HAP-1 (cell line): ENCODE results near the gene RNF38.
A peak's percentile ranks its signal among the peaks of the same experiment; 100 is the strongest.
"Not testable (repeated sequence)": the region's sequence is repeated elsewhere in the genome, so short reads cannot be mapped to it uniquely, and the experiment has no call there.

Experiments
- DNase-seq, 2 experiments: peaks; one replicate each; pipeline ENCODE4 v3.0.0-alpha.2; 2016 to 2020; ENCODE audit warnings: low spot score in 2 of 2
- H3K27me3 ChIP-seq: fragments of 250-450 bp; sonication (Bioruptor Pico); 2 replicates; pipeline ENCODE4 v1.5.1; 2020; ENCODE audit warnings: low read depth, mild to moderate bottlenecking, moderate library complexity
- H3K36me3 ChIP-seq: fragments of 250-450 bp; sonication (Bioruptor Pico); replicated peaks from 2 replicates; pipeline ENCODE4 v1.5.1; 2020; ENCODE audit warnings: mild to moderate bottlenecking
- H3K4me1 ChIP-seq: fragments of 250-450 bp; sonication (Bioruptor Pico); 2 replicates; pipeline ENCODE4 v1.5.1; 2020; ENCODE audit warnings: mild to moderate bottlenecking
- H3K4me3 ChIP-seq: fragments of 250-450 bp; sonication (Bioruptor Pico); 2 replicates; pipeline ENCODE4 v1.5.1; 2020; ENCODE audit warnings: mild to moderate bottlenecking, moderate library complexity
- H3K9me3 ChIP-seq: fragments of 250-450 bp; sonication (Bioruptor Pico); 2 replicates; pipeline ENCODE4 v1.5.1; 2020; ENCODE audit warnings: mild to moderate bottlenecking, moderate library complexity
- in situ Hi-C: fragments of 300-500 bp; cut with MboI; formaldehyde crosslinking; loops from 3 replicates; pipeline ENCODE4 v1.14.3; 2020; ENCODE audit warnings: low sequenced_read_pairs, inconsistent platforms, mixed read lengths

RNF38 gene

DNA sequence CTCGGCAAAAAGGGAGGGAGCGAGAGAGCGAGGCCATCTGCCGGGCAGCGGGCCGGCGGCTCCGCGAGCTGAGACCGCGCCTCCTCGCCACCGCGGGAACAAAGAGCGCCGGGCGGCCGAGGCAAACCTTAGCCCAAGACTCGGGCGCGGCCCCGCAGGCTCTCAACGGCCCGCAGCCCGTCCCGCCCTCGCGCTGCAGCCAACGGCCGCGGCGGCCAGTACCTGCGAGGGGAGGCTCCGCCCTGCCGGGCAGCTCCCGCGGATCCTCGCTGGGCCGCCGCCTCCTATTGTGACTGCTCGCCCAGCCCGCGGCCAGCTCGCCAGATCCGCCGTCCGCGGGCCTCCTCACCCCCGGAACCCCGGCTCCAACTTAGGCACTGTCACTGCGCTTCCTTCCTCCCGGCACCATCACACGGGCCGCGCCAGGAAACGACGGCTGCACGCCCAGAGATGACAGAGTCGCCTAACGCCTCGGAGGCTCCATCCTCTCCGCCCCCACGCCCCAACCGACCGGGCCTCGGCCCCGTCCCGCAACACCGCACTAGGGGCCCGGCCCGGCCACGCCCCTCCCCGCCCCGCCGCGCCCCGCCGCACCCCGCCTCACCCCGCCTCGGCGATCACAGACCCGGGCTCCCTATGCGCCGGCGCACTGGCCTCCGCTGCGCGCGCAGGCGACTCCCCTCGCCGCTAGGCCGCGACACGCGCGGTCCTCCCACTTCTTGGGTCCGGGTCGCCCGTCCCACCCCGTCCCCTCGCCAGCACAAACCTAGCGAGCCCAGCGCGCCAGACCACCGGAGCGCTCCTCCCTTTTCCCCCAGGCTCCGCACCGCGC is 479 bp upstream of the RNF38 start:
- H3K27me3 ChIP-seq: no peaks in the 10 kb centered on the region
- H3K4me1 ChIP-seq: peaks cover 17% of the 10 kb centered on the region
- in situ Hi-C loops: loop anchor here (5.0 kb wide), 1 partner anchor 157 kb away; no protein-coding TSS in a partner anchor
- peak overlapping the region; percentile 73 for H3K4me3 ChIP-seq
- H3K36me3 ChIP-seq: no peaks in the 10 kb centered on the region
- peak; percentile 70 to 90 for DNase-seq
- 0 out of 2 replicates have a peak, but pooled peaks cover 2% of the 10 kb centered on the region for H3K9me3 ChIP-seq

DNA sequence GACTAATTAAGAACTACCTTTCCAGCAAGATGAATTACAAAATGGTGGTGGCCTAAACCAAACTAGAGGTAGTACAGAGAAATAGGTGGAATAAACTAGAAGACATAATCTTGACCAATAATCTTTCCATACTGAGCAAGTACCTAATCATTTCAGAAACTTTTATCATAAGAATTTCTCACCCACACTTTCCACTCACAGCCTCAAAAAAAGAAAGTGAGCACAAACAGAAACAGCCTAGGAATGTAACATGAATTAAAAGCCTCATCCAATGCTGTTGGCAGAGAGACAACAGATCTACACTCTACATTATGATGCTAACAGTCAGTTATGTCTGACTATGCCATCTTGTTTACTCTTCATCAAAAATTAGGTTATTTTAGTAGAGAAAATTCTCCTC is 1.3 kb downstream of the RNF38 start:
- H3K9me3 ChIP-seq: 0 out of 2 replicates have a peak, but pooled peaks cover 2% of the 10 kb centered on the region
- in situ Hi-C loops: no loop called here
- H3K4me1 ChIP-seq: peaks cover 17% of the 10 kb centered on the region
- no peaks in the 10 kb centered on the region for H3K27me3 ChIP-seq
- DNase-seq: no peak
- H3K36me3 ChIP-seq: no peaks in the 10 kb centered on the region
- H3K4me3 ChIP-seq: no peak overlapping the region

DNA sequence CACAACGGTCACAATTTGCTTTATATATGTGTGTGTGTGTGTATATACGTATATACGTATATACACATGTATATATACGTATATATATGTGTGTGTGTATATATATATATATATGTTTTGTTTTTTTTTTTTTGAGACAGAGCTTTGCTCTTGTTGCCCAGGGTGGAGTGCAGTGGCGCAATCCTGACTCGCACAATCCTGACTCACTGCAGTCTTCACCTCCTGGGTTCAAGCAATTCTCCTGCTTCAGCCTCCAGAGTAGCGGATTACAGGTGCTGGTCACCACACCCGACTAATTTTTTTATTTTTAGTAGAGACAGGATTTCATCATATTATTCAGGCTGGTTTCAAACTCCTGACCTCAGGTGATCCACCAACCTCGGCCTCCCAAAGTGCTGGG is 3.1 kb downstream of the RNF38 start:
- no peaks in the 10 kb centered on the region for H3K36me3 ChIP-seq
- H3K9me3 ChIP-seq: 0 out of 2 replicates have a peak, but pooled peaks cover 2% of the 10 kb centered on the region
- no peaks in the 10 kb centered on the region for H3K27me3 ChIP-seq
- DNase-seq: no peak
- no peak overlapping the region for H3K4me3 ChIP-seq
- H3K4me1 ChIP-seq: peaks cover 17% of the 10 kb centered on the region
- in situ Hi-C loops: no loop called here

DNA sequence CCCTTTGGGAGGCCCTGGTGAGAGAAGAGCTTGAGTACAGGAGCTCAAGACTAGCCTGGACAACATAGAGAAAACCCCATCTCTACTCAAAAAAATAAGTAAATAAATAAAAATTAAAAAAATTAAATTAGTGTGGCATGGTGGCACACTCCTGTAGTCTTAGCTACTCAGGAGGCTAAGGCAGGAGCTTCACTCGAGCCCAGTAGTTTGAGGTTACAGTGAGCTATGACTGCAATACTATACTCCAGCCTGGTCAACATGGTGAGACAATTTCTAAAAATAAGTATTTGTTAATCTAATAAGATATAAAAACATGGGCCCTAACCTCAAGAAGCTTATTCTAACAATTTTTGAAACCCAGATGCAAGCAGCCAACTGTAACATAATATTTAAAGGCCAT is 7.6 kb downstream of the RNF38 start:
- DNase-seq: no peak
- H3K36me3 ChIP-seq: peaks cover 3% of the 10 kb centered on the region; the same call in 1 of the 2 replicates
- no peaks in the 10 kb centered on the region for H3K9me3 ChIP-seq
- H3K4me3 ChIP-seq: no peak overlapping the region
- in situ Hi-C loops: no loop called here
- H3K4me1 ChIP-seq: peaks cover 12% of the 10 kb centered on the region
- no peaks in the 10 kb centered on the region for H3K27me3 ChIP-seq

DNA sequence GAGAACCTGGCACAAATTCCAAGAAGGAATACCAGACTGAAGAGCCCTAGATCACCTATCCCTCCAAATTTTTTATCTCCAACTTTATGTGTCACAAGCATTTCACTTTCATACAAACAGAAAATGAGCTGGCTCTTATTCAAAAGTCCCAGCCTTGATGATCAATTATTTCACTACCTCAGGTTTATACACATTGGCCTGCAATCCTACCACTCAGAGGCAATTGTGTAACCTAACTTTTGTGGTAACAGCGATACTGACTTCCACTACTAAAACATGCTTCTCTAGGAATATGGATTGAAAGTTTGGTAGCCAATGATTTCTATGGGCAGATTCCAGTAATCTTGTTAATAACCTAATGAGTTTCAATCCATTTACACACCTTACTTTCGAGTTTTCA is 10.5 kb downstream of the RNF38 start:
- no peak for DNase-seq
- no peaks in the 10 kb centered on the region for H3K9me3 ChIP-seq
- H3K4me1 ChIP-seq: peaks cover 14% of the 10 kb centered on the region
- no peaks in the 10 kb centered on the region for H3K27me3 ChIP-seq
- in situ Hi-C loops: no loop called here
- H3K36me3 ChIP-seq: peaks cover 3% of the 10 kb centered on the region; the same call in 1 of the 2 replicates
- H3K4me3 ChIP-seq: no peak overlapping the region

DNA sequence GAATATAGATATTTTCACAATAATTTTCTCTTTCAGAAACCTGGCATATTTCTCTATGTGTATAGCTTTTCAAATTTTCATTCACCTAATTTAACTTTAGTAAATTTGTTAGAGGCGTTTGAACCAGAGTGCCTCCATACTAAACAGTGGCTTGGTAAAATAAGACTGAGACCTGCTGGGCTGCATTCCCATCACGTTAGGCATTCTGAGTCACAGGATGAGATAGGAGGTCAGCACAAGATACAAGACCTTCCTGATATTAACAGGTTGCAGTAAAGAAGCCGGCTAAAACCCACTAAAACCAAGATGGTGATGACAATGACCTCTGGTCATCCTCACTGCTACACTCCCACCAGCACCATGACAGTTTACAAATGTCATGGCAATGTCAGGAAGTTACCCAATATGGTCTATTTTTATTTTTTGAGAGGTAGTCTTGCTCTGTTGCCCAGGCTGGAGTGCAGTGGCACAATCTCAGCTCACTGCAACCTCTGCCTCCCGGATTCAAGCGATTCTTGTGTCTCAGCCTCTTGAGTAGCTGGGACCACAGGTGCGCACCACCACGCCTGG is 13.6 kb downstream of the RNF38 start:
- in situ Hi-C loops: not testable (repeated sequence)

DNA sequence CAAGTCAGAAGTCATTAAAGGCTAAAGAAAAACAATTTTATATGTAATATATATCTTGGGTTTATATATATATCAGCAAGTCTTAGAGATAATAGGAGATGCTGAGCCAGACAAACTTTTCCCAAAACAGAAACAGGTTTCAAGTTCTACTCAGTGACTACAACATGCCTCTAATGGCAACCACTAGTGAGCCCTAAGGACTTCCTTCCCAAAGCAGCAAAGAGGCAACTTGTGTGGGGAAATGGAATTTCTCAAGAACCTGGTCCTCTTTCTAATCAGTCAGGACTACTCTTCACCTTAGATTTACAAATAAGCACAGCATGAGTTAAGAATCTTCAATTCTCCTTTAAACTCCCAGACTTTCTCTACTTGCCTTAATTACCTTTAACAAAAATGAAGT is 17.6 kb downstream of the RNF38 start:
- no peaks in the 10 kb centered on the region for H3K36me3 ChIP-seq
- H3K9me3 ChIP-seq: no peaks in the 10 kb centered on the region
- no peak for DNase-seq
- no peak overlapping the region for H3K4me3 ChIP-seq
- in situ Hi-C loops: no loop called here
- H3K27me3 ChIP-seq: no peaks in the 10 kb centered on the region
- peaks cover 2% of the 10 kb centered on the region for H3K4me1 ChIP-seq

More for the DNA sequence above, 13.6 kb downstream of the RNF38 start:
- peaks cover 14% of the 10 kb centered on the region for H3K4me1 ChIP-seq
- not testable (repeated sequence) for H3K36me3 ChIP-seq, H3K9me3 ChIP-seq, H3K27me3 ChIP-seq, DNase-seq, H3K4me3 ChIP-seq

DNA sequence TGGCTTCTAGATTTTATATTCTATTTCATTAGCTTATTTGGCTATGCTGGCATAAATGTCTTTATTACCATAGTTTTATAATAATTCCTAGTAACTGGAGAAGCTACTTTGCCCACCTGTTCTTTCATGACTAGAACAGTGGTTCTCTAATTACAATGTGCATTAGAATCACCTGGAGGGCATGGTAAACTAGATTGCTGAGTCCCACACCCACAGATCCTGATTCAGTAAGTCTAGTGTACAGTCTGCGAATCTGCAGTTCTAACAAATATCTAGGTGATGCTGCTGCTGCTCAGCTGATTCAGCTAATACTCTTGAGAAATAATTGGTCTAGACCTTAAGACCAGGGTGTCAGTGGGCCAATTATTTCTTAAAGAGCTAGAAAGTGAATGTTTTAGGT is 35.5 kb downstream of the RNF38 start:
- H3K36me3 ChIP-seq: peaks cover 35% of the 10 kb centered on the region
- in situ Hi-C loops: no loop called here

DNA sequence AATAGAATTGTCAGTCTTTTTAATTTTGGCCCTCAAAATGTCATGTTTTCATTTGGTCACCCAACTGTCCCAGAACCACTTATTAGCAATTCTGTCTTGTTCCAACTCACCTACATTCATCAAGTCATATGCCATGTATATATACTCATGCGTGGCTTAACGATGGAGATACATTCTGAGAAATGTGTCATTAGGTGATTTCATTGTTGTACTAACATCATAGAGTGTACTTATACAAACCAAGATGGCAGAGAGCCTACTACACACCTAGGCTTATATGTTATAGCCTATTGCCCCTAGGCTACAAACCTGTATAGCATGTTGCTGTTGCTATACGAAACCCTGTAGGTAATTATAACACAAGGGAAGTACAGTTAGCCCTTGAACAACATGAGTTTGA is 36.6 kb downstream of the RNF38 start:
- DNase-seq: no peak
- peaks cover 27% of the 10 kb centered on the region for H3K36me3 ChIP-seq
- in situ Hi-C loops: no loop called here

More for the DNA sequence above, 35.5 kb downstream of the RNF38 start:
- no peak overlapping the region for H3K4me3 ChIP-seq
- H3K4me1 ChIP-seq: no peaks in the 10 kb centered on the region
- DNase-seq: no peak
- H3K9me3 ChIP-seq: no peaks in the 10 kb centered on the region
- no peaks in the 10 kb centered on the region for H3K27me3 ChIP-seq

DNA sequence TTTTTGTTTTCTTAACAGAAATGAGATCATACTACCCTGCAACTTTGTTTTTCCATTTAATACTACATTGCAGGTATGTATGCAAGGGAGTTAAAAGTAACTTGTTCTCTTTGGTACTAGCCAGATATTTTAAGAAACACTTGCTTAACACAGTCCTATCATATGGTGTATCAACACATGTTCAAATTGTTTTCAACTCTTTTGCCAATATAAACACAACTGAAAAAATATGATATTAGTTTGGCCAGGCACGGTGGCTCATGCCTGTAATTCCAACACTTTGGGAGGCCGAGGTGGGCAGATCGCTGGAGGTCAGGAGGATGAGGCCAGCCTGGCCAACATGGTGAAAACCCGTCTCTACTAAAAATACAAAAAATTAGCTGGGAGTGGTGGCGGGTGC is 41.6 kb downstream of the RNF38 start:
- Histone ChIP-seq H3K9me3 (no peaks in the 10 kb centered on the region), H3K4me1 (no peaks in the 10 kb centered on the region), H3K36me3 (peaks cover 34% of the 10 kb centered on the region), H3K4me3 (no peak overlapping the region), H3K27me3 (no peaks in the 10 kb centered on the region)
- in situ Hi-C loops: no loop called here
- no peak for DNase-seq

More for the DNA sequence above, 36.6 kb downstream of the RNF38 start:
- Histone ChIP-seq H3K9me3 (no peaks in the 10 kb centered on the region), H3K4me3 (no peak overlapping the region), H3K27me3 (no peaks in the 10 kb centered on the region), H3K4me1 (no peaks in the 10 kb centered on the region)

DNA sequence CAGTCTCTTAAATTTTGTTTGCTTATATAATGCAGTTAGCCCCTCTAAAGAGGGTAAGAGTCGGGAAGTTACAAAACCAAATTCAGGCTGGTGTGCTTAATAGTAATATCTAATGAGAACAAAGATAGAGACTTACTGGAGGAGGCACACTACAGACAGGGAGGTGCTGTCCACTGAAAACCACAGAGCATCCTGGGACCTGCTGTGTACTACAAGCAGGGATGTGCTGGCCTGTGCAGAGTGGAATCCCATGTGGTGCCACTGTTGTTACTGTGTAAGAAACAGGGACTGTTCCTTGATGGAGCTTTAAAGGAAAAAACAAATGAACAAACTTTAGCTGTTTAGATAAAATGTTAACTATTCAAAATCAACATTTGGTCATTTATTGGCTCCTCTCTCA is 42.4 kb downstream of the RNF38 start:
- no peak for DNase-seq
- in situ Hi-C loops: no loop called here
- Histone ChIP-seq H3K36me3 (peaks cover 38% of the 10 kb centered on the region), H3K4me3 (no peak overlapping the region), H3K27me3 (no peaks in the 10 kb centered on the region), H3K4me1 (no peaks in the 10 kb centered on the region), H3K9me3 (no peaks in the 10 kb centered on the region)

DNA sequence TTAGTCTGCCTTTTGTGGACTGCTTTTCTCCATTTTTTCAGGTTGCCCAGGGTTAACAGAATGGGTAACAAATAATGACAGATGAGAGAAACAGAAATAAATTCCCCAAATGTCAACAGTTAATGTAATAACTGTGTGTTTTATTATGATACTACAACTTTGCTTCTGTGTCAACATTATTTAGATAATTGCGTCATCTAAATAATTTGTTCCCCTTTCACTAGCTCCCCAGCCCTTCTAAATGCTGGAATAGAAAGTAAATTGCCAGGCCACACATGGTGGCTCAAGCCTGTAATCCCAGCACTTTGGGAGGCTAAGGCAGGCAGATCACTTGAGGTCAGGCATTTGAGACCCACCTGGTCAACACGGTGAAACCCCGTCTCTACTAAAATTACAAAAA is 53.5 kb downstream of the RNF38 start:
- in situ Hi-C loops: no loop called here
- Histone ChIP-seq H3K4me3 (no peak overlapping the region), H3K36me3 (peaks cover 61% of the 10 kb centered on the region), H3K4me1 (no peaks in the 10 kb centered on the region), H3K9me3 (no peaks in the 10 kb centered on the region), H3K27me3 (no peaks in the 10 kb centered on the region)
- DNase-seq: no peak

DNA sequence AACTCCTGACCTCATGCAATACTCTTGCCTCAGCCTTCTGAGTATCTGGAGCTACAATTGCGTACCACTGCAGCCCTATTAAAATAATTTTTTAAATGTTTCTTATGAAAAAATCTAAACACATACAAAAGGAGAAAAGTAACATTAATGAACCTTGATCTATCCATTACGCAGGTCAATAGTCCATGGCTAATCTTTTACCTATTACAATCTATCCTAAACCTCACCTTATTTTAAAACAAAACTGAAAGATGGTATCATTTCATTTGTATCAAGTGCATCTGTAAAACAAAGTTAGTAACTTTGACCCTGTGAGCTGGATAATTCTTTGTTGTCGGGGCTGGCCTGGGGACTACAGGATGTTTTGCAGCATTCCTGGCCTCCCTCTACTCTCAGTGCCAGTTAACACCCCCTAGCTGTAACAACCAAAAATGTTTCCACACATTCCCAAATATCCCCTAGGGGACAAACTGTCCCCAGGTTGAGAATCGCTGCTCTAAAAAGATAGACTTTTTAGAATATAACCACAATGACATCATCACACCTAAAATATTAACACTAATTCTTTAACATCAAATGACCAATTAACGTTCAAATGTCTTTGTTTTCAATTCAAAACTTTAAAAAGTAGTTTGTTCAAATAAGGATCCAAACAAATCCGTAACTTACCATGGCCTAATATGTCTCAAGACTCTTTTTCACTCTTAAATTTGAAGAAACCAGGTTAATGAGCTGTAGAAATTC is 54.8 kb downstream of the RNF38 start:
- Histone ChIP-seq H3K4me1 (no peaks in the 10 kb centered on the region), H3K36me3 (peaks cover 57% of the 10 kb centered on the region), H3K27me3 (no peaks in the 10 kb centered on the region), H3K4me3 (no peak overlapping the region), H3K9me3 (no peaks in the 10 kb centered on the region)
- in situ Hi-C loops: no loop called here
- no peak for DNase-seq
